Measurements from ENCODE around the gene GFRA1.

The GFRA1 gene

GRCh38 chr10:116271593-116272439 is 1.2 kb downstream of the GFRA1 start:
- no peak for DNase-seq (ENCODE audit: low read depth)
- TF ChIP-seq, protein P1, sequence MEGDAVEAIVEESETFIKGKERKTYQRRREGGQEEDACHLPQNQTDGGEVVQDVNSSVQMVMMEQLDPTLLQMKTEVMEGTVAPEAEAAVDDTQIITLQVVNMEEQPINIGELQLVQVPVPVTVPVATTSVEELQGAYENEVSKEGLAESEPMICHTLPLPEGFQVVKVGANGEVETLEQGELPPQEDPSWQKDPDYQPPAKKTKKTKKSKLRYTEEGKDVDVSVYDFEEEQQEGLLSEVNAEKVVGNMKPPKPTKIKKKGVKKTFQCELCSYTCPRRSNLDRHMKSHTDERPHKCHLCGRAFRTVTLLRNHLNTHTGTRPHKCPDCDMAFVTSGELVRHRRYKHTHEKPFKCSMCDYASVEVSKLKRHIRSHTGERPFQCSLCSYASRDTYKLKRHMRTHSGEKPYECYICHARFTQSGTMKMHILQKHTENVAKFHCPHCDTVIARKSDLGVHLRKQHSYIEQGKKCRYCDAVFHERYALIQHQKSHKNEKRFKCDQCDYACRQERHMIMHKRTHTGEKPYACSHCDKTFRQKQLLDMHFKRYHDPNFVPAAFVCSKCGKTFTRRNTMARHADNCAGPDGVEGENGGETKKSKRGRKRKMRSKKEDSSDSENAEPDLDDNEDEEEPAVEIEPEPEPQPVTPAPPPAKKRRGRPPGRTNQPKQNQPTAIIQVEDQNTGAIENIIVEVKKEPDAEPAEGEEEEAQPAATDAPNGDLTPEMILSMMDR (IDR thresholded peaks at IDR 0.05; ENCODE audit: control insufficient read depth, insufficient read depth, low read depth, low read length, missing control alignments), result no peak
- peak overlapping the region; percentile 43 for H3K4me3 ChIP-seq (ENCODE audit: control insufficient read depth, low read depth, low read length)

DNA sequence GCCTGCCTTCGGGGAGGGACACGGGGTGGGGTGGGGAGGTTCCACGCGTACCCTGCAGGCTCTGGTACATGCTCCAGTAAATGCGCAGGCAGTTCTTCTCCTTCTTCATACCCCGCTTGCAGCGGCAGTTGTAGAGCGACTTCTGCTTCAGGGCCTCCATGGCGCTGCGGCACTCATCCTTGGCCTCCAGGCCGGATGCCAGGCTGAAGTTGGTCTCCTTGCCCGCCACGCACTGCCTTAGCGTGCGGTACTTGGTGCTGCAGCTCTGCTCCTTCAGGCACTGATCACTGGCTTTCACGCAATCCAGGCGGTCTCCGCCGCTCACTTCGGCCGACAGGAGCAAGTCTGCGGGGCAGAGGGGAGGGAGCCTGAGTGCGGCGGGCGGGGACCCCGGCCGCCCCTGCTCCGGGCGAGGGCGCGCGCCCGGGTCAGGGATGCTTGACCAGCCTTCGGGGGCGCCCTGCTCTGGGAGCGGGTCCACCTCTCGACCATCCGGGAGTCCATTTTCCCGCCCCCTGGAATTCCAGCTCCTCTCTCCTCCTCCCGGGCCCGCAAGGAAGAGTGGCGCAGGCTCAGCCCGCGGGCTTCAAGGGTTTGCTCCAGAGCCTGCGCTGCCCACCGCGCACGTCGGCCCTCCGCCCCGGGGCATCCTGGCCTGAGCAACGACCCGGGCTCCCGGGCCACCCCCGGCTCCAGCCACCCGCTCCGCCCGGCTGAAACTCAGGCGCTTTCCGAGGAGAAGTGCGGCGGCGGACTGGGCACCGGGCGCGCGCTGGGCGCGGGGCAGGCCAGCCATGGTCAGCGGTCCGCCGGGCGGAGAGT is 2.0 kb downstream of the GFRA1 start:
- peak overlapping the region; percentile 43 for H3K4me3 ChIP-seq (ENCODE audit: control insufficient read depth, low read depth, low read length)
- TF ChIP-seq, protein P1 (IDR thresholded peaks at IDR 0.05; ENCODE audit: control insufficient read depth, insufficient read depth, low read depth, low read length, missing control alignments), result no peak
- no peak for DNase-seq (ENCODE audit: low read depth)

DNA sequence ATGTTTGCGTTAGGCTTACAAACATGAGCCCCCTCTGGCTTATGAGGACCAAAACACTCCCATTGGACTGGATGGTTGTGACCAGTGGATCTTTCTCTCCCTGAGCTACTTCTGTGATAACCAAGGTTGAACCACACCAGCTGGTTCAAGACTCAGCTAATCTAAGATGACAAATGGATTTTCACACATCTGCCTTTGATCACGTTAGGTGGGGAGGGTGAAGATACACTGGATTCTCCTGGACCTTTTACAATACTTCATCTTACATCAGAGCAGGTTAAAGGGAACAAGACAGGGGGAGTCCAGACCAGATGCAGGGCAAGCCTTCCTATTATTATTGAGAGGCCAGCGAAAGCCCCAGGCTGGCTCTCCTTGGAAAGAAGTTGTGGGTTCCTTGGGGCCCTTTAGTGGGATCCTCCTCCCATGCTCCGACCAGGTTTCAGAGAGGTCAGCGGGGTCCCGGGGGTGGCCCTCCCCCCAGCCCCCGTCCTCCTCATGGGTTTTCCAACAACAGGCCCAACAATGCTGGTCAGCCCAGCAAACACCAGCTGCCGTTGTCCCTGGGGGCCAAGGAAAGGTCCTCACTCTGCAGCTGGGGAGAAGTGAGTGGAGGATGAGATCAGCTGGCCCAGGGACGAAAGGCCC is 2.8 kb downstream of the GFRA1 start:
- DNase-seq (ENCODE audit: low read depth), result no peak
- TF ChIP-seq, protein P1 (IDR thresholded peaks at IDR 0.05; ENCODE audit: control insufficient read depth, insufficient read depth, low read depth, low read length, missing control alignments), result no peak
- H3K4me3 ChIP-seq (ENCODE audit: control insufficient read depth, low read depth, low read length), result no peak overlapping the region

DNA sequence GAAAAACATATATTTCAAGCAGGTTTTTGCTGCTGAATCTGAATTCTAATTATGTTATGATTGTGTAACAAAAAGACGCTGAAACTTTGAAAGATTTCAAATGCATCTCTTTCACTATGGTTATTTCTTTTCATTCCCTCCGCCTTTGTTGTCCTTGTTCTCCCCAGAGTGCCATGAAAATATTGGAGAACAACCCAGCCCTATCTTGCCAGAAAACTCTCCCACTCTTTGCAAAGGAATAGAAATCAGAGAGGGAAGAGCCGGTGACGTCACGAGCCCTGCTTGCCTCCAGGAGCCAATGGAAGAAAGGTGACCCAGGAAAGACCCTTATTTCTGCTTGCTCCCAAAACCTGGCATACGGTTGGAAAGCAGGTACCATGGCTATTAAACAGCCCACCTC is 3.4 kb downstream of the GFRA1 start:
- TF ChIP-seq, protein P1 (IDR thresholded peaks at IDR 0.05; ENCODE audit: control insufficient read depth, insufficient read depth, low read depth, low read length, missing control alignments), result no peak
- DNase-seq (ENCODE audit: low read depth), result no peak
- no peak overlapping the region for H3K4me3 ChIP-seq (ENCODE audit: control insufficient read depth, low read depth, low read length)

DNA sequence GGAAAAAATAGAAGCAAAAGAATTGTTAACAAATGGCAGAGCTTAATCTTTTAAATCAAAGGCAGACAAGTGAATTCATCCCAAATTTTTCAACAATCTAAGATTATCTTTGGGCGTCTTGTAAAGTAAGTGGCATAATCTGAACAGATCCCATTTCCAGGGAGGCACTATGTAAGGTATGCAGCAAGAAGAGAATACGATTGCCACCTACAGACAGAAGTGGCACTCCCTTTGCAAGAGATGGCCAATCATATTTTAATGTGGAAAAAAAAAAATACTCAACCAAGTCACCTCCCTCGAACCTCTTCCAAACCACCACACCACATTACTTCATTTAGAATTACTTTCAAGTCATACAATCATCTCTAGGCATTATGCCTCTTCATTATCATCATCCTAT is 4.0 kb downstream of the GFRA1 start:
- TF ChIP-seq, protein P1 (IDR thresholded peaks at IDR 0.05; ENCODE audit: control insufficient read depth, insufficient read depth, low read depth, low read length, missing control alignments), result peak; percentile 17
- DNase-seq (ENCODE audit: low read depth), result no peak
- H3K4me3 ChIP-seq (ENCODE audit: control insufficient read depth, low read depth, low read length), result no peak overlapping the region

DNA sequence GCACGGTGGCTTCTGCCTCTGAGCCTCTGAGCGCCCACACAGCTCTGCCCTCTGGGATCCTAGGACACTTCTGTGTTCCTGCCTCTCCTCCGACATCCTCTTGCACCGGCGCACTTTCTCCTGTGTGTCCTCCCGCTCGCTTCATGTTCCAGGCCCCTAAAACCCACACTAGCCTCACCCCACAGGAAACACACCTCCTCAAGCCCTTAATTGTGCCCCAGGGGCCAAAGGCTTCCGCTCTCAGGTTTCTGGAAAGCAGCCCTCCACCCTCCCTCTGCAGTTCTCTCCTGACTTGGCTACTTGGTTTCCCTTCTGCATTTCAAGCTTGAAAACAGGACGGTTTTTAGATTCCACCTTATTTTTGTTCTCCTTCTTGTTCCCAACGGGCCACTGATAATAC is 7.3 kb downstream of the GFRA1 start:
- no peak for DNase-seq (ENCODE audit: low read depth)
- TF ChIP-seq, protein P1 (IDR thresholded peaks at IDR 0.05; ENCODE audit: control insufficient read depth, insufficient read depth, low read depth, low read length, missing control alignments), result no peak

More for the DNA sequence above, 7.3 kb downstream of the GFRA1 start:
- no peak overlapping the region for H3K4me3 ChIP-seq (ENCODE audit: control insufficient read depth, low read depth, low read length)
